PFSK-1 (cell line): ENCODE results near the gene NEUROG1.

Source experiments
- POLR2AphosphoS5 ChIP-seq: IDR thresholded peaks from 2 replicates; pipeline ENCODE4 v1.6.1; 2012; ENCODE audit warnings: low read depth, mild to moderate bottlenecking, control low read depth, low read length, moderate library complexity
- TF ChIP-seq, protein P1 (sequence below), 2 experiments: IDR thresholded peaks; 2 replicates each; pipeline versions ENCODE4 v1.6.1 to v1.8.0; 2011 to 2012; ENCODE audit warnings: low read depth in 2 of 2, low read length in 2 of 2, control low read depth in 1 of 2, inconsistent platforms in 1 of 2, mild to moderate bottlenecking in 1 of 2, moderate library complexity in 1 of 2; ENCODE audit not compliant: insufficient read depth in 1 of 2

DNA sequence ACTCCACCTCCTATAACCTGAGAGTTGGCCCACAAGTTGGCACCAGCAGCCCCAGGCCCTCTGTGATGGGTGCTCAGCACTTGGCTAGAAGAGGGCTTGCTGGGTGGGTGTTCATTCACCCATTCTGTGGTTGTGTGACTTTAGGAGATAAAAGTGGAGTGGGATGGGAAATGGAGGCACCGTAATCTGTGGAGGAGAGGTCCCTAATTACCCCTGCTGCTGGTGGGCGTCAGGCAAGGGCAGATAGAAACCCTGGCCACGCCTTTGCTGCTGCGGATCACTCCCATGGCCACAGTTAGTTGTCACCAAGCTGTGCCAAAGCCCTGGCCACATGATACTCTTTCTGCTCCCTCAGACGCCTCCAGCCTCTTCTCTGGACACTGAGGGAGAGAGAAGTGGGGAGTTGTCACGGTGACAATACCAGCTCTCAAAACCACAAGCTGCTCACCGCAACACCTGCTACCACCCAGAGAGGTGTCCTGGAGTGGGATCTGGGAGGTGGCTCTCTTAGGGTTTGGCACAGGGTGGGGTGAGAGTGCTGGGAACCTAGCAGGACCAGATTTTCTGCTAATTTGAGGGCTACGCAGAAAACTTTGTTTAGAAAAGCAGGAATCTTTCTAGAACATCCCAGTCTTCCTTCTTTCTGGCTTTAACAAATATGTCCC is 12.0 kb upstream of the NEUROG1 start:
- TF ChIP-seq, protein P1, sequence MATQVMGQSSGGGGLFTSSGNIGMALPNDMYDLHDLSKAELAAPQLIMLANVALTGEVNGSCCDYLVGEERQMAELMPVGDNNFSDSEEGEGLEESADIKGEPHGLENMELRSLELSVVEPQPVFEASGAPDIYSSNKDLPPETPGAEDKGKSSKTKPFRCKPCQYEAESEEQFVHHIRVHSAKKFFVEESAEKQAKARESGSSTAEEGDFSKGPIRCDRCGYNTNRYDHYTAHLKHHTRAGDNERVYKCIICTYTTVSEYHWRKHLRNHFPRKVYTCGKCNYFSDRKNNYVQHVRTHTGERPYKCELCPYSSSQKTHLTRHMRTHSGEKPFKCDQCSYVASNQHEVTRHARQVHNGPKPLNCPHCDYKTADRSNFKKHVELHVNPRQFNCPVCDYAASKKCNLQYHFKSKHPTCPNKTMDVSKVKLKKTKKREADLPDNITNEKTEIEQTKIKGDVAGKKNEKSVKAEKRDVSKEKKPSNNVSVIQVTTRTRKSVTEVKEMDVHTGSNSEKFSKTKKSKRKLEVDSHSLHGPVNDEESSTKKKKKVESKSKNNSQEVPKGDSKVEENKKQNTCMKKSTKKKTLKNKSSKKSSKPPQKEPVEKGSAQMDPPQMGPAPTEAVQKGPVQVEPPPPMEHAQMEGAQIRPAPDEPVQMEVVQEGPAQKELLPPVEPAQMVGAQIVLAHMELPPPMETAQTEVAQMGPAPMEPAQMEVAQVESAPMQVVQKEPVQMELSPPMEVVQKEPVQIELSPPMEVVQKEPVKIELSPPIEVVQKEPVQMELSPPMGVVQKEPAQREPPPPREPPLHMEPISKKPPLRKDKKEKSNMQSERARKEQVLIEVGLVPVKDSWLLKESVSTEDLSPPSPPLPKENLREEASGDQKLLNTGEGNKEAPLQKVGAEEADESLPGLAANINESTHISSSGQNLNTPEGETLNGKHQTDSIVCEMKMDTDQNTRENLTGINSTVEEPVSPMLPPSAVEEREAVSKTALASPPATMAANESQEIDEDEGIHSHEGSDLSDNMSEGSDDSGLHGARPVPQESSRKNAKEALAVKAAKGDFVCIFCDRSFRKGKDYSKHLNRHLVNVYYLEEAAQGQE (IDR thresholded peaks at IDR 0.05; ENCODE audit: insufficient read depth in 1 of 2, low read depth in 2 of 2, low read length in 2 of 2), result no peak
- TF ChIP-seq POLR2AphosphoS5, result no peak
